Cortex of kidney (tissue), 1 donor: ENCODE measurements around the gene CHRNE.
A peak's percentile ranks its signal among the peaks of the same experiment; 100 is the strongest.
"Not testable (repeated sequence)": the region's sequence is repeated elsewhere in the genome, so short reads cannot be mapped to it uniquely, and the experiment has no call there.

Source experiments
- DNase-seq: peaks from one replicate; lab custom pipeline; 2025; lab: John Stamatoyannopoulos, UW

CHRNE gene

DNA sequence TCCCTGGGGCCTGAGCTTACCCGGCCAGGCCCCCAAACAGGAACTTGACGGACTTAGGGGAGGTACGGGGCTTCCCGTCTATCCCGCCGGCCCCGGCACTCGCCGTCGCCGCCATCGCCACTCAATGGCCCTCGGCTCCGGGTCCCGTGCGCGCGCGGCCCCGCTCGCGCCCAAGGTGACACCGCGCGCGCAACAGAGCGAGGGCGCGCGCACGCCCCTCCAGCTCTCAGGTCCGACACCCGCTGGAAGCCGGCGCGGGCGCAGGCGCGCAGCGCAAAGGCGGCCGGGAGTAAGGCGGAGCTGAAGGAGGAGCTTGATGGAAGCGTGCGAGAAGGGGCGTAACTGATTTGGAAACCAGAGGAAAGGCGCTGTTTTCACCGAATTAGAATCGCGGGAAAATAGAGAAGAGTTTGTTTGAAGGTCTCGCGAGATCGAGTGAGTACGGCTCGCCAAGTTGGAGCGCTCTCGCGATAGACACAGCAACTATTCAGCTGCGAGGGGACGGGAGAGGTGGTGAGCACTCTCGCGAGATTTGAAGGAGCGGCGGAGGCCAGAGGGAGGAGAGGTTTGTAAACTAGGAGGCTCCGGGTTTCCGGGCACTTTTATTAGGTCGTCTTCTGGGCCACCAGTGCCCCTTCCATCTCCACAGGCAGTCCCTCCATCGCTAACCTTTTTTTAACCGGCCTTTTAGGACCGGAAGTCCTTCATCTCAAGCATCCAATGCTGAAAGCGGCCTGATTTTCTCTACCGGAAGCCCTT is 37.1 kb upstream of the CHRNE start, which contains the start of the genes RNF167 and SLC25A11:
Gene RNF167 (plus strand): TSS at position 473 of the 759 bp plus-strand sequence. CDS start 642 bp downstream, outside the sequence.
Gene SLC25A11 (minus strand): TSS at position 251 of the 759 bp plus-strand sequence. CDS start 136 bp downstream, at position 115.
- peak; percentile 97 for DNase-seq

DNA sequence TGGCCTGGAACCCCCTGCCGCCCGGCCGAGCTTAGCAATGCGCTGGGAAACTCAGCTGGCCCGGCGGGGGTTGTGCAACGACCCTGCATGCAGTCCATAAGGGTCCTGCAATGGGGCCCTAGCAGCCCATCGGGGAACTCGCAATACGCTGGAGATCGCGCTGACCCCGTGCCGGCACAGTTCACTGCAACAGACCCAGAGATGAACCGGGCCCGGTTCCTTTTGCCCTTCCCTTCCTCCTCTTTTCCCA is 36.6 kb upstream of the CHRNE start:
- DNase-seq = no peak

DNA sequence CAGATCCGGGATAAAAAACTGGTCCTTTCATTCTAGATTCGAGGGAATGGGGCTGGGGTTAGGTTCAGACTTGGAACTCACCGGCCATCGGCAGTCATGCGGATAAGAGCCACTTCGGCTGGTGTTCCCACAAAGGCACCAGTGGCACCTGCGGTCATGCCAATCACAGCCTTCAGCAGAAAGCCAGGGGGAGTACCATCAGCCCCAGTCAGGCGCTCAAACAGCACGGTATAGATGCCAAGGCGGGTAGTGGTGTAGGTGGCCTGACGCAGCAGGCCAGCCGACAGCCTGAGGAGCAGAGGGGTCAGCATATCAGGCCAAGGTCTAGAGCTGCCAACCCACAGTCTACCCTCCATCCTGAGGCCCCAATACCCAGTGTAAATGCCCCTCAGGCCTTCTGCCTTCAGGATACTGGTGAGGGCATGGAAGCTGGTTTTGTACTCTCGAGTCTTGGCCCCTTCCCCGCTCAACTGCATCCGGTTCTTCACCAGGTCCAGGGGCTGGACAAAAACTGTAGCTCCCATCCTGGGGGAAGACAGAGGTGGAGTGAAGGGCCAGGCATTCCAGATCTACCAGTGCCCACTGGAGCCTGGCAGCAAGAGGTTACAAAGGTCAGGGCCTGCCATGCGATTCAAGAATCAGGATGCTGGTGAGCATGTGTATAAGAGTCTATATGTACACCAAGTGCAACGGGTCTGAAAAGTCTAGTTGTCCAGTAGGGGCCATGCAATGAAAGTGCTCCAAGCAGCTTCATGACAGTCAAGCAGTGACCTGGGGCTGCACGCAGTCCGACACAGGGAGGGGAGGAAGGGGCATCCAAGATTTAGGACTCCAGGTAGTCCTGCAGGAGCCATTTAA is 36.0 kb upstream of the CHRNE start:
- no peak for DNase-seq

DNA sequence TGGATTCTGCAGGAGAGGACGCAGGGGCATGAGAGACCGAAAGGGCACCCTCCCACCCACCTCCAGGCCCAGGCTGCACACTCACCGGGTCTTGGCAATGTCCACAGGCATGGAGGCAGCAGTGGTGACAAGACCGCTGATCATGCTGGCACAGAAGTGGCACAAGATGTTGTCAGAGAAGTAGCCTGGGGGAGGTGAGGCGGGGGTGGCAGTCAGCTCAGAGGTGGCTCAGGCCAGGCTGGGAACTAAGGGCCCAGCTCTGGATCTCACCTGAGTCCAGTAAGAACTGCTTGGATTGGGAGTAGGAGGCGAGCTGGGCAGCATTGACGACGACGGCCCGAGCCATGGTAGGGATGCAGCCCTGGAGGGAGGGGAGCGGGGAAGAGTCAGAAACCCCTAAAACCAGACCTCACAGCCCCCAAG is 35.2 kb upstream of the CHRNE start:
- no peak for DNase-seq

DNA sequence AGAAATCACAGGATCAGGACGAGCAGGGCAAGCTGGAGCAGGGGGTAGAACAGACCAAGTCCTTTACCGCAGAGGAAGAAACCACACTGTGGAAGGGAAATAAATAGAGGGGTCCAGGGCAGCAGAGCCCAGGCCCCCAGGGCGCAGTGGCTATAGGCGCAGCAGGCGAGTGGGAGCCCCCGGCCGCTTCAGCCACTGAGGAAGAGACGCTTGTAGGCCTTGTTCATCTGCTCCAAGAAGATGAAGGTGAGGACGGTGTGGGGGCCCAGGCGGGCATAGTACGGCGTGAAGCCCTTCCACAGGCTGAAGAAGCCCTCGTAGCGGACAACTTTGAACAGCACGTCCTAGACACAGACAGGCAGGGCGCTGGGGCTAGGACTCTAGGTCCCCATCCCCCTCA is 34.7 kb upstream of the CHRNE start:
- DNase-seq = no peak

DNA sequence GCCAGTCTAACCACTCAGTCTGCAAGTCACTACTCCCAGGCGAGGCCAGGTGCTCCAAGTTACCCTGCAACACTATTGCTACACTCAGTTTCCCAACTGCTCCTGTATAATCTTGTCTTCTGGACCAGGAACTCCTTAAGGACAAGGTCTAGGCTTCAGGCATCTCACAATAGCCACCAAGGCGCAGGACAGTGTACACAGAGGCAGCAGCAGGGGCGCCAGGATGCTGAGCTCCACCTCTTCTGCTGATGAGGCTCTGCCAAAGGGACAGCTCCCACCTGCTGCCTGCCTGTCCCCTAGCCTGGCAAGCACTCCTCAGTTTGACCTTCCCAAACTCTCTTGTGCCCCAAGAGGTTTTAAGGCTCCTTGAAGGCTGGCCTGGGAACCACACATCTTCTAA is 33.5 kb upstream of the CHRNE start:
- no peak for DNase-seq

DNA sequence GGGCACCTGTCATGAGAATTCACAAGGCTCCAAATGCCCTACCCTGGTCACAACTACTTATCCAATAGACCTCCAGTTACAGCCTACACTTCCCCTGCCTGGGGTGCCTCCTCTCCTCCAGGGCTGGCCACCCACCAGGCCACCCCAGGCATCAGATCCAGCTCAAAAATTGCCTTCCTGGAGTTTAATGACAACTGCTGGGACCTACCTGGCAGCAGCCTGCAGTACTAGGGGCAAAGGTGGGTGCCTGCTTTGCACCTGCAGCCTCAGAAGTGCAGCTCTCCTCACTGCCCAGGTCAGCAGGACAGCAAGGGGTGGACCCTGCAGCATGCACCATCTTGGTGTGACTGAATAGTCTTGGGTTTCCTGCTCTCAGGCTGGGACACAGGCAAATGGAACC is 32.8 kb upstream of the CHRNE start:
- no peak for DNase-seq

DNA sequence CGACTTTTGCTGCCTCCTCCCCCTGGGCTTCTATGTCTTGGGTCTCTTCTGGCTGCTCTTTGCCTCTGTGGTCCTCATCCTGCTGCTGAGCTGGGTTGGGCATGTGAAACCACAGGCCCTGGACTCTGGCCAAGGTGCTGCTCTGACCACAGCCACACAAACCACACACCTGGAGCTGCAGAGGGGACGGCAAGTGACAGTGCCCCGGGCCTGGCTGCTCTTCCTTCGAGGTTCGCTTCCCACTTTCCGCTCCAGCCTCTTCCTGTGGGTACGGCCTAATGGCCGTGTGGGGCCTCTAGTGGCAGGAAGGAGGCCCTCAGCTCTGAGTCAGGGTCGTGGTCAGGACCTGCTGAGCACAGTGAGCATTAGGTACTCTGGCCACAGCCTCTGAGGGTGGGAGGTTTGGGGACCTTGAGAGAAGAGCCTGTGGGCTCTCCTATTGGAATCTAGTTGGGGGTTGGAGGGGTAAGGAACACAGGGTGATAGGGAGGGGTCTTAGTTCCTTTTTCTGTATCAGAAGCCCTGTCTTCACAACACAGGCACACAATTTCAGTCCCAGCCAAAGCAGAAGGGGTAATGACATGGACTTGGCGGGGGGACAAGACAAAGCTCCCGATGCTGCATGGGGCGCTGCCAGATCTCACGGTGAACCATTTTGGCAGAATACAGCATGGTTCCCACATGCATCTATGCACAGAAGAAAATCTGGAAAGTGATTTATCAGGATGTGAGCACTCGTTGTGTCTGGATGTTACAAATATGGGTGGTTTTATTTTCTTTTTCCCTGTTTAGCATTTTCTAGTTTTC is 31.5 kb upstream of the CHRNE start:
- DNase-seq = no peak

DNA sequence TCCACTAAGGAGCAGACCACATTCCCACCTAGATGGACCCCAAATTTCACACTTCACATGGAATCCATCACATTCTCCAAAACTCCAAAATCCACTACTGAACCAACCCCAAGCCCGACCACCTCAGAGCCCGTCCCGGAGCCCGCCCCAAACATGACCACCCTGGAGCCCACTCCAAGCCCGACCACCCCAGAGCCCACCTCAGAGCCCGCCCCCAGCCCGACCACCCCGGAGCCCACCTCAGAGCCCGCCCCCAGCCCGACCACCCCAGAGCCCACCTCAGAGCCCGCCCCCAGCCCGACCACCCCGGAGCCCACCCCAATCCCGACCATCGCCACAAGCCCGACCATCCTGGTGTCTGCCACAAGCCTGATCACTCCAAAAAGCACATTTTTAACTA is 30.7 kb upstream of the CHRNE start:
- DNase-seq = no peak

DNA sequence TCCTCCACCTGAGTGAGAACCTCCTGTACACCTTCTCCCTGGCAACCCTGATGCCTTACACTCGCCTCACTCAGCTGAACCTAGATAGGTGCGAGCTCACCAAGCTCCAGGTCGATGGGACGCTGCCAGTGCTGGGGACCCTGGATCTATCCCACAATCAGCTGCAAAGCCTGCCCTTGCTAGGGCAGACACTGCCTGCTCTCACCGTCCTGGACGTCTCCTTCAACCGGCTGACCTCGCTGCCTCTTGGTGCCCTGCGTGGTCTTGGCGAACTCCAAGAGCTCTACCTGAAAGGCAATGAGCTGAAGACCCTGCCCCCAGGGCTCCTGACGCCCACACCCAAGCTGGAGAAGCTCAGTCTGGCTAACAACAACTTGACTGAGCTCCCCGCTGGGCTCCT is 29.9 kb upstream of the CHRNE start:
- DNase-seq = no peak

DNA sequence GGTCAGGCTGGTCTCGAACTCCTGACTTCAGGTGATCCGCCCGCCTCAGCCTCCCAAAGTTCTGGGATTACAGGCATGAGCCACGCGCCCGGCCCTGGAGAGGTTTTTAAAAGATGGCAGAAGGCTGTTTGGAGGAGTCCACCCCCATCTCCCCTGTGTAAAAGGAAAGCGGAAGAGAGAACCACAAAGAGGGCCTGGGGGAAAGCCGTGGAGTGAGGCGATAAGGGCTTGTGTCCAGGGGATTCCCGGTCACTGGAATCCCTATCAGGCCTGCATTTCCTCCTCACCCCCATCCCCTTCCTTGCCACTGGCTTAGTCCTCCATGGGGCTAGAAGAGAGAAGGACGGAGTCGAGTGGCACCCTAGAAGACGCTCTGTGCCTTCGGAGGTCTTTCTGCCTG is 29.1 kb upstream of the CHRNE start, which contains the start of gene GP1BA:
Gene GP1BA (plus strand): TSS at position 315 of the 400 bp plus-strand sequence. CDS start 328 bp downstream, outside the sequence.
- DNase-seq = no peak

DNA sequence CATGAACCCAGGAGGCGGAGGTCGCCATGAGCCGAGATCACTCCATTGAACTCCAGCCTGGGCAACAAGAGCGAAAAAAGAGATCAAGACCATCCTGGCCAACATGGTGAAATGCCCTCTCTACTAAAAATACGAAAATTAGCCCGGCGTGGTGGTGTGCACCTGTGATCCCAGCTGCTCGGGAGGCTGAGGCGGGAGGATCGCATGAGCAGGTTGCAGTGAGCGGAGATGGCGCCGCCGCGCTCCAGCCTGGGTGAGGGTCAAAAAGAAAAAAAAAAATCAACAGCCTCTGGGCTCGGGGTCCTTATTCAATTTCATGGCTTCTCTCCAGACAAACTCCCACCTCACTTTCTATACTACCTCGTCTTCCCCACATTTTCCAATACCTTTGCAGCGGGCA is 26.0 kb upstream of the CHRNE start:
- DNase-seq = no peak

DNA sequence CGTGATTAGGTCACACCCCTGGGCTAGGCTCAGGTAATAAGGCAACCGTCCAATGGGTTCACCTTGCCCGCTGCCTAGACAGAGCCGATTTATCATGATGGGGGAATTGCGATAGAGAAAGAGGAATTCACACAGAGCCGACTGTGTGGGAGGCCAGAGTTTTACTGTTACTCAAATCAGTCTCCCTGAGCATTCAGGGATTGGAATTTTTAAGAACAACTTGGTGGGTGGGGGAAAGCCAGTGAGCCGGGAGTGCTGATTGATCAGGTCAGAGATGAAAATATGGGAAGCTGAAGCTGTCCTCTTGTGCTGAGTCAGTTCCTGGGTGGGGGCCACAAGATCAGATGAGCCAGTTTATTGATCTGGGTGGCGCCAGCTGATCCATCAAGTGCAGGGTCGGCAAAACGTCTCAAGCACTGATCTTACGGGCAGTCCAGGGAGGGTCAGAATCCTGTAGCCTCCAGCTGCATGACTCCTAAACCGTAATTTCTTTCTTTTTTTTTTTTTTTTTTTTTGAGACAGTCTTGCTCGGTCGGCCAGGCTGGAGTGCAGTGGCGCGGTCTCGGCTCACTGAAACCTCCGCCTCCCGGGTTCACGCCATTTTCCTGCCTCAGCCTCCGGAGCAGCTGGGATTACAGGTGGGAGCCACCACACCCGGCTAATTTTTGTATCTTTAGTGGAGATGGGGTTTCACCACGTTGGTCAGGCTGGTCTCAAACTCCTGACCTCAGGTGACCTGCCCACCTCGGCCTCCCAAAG is 23.9 kb upstream of the CHRNE start:
- DNase-seq = not testable (repeated sequence)

DNA sequence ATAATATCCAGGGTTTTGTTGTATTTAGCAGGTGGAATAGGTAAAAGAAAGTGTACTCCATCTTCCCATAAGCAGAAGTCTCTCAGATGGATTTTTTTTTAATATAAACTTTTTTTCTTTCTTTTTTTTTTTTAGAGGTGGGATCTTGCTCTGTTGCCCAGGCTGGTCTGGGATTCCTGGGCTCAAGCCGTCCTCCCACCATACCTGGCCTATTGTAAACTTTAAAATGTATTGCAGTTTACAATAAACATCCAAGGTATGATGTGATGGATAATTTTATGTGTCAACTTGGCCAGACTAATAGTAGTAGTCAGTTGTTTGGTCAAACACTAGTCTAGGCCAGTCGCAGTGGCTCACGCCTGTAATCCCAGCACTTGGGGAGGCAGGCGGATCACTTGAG is 18.4 kb upstream of the CHRNE start:
- DNase-seq = no peak

DNA sequence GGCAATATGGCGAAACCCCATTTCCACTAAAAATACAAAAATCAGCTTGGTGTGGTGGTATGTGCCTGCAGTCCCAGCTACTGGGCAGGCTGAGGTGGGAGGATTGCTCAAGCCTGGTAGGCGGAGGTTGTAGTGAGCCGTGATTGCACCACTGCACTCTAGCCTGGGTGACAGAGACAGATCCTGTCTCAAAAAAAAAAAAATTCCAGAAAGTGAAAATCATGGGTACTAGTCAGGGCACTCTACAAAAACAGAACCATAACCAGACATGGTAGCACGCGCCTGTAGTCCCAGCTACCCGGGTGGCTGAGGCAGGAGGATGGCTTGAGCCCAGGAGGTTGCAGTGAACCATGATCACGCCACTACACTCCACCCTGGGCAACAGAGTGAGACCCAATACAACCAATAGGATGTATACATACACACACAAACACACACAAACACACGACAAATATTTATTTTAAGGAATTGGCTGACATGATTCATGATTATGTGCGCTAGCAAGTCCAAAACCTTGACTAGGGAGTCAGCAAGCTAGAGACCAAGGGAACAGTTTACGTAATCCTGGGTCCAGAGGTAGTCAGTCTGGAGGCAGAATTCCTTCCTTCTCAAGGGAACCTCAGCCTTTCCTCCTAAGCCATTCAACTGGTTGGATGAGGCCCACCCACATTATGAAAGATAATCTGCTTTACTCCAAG is 17.6 kb upstream of the CHRNE start:
- DNase-seq = no peak

DNA sequence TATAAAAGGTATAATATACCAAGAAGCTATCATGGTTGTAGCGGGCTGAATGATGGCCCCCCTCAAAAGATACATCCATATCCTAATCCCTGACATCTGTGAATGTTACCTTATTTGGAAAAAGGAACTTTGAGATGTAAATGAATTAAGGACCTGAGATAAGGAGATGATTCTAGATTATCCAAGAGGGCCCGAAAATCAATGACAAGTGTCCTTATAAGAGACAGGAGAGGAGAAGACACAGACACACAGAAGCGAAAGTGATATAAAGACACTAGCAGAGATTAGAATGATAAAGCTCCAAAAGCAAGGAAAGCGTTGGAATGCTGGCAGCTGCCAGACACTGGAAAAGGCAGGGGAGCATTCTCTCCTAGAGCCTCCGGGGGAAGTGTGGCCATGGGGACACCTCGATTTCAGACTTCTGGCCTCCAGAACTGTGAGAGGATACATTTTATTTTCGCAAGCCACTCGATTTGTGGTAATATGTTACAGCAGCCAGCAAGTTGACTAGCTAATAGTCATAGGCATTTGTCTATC is 16.7 kb upstream of the CHRNE start:
- DNase-seq = no peak

DNA sequence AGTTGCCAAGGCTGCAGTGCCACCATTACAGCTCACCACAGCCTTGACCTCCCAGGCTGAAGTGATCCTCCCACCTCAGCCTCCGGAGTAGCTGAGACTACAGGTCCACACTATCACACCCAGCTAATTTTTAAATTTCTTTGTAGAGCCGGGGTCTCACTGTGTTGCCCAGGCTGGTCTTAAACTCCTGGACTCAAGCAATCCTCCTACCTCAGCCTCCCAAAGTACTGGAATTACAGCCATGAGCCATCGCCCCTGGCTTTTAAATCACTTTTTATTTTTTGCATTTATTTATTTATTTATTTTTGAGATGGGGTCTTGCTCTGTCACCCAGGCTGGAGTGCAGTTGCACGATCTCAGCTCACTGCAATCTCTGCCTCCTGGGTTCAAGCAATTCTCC is 11.7 kb upstream of the CHRNE start:
- DNase-seq = not testable (repeated sequence)

DNA sequence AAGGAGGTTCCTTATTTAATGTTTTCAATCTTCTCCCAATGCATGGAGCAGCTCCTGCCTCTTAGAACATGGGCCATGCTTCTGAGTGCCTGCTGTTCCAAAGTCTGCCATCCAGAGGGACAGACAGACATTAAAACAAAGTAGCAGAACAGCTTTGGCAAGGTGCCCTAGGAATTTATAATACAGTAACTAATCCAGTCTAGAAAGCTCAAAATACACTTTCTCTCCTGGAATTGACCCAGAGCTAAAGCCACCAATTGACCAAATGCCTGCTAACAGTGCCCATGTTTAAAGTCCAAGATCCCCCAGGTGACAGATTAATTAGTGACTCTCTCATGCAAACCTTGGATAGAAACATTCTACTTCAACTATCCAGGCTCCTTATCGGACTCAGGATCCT is 11.1 kb upstream of the CHRNE start:
- DNase-seq = no peak

DNA sequence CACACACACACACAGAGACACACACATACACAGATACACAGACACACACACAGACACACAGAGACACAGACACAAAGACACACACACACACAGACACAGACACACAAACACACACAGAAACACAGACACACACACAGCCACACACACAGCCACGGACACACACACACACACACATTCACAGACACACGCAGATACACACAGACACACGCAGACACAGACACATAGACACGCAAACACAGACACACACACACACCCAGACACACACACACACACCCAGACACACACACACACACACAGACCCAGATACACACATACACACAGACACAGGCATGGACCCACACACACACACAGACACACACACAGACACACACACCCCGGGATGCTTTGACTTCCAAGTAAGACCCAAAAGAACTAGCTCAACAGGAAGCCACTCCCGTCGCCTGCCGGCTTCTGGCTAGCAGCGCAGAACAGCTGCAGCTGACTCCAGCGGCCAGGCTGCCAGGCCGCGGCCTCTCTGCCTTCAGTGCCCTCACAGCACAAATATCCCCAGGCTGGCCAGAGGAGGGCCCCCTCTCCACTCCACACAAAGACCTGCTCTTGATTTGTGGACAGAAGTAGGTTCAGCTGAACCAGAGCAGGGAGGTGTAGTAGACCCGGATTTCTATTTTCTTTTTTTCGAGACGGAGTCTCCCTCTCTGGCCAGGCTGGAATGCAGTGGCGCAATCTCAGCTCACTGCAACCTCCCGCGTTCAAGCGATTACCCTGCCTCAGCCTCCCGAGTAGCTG is 6.0 kb upstream of the CHRNE start:
- DNase-seq = no peak

DNA sequence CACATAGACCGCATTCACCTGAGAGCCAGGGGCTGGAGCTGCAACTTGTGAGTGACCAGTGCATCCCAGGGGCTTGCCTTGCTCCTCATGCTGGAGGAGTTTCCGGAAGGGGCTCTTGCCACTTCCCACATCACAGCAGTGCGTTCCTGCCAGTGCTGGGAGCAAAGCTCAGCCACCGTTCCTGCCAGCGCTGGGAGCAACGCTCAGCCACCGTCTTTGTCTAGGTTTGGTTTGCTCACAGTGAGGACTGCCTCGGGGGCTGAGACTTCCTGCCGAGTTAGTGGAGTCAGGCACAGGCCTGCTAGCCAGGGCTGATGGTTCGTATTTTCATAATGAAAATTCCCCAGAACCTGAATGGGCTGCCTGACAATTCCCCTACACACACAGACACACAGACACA is 5.4 kb upstream of the CHRNE start:
- DNase-seq = no peak
